OCI-LY1 (cell line): ENCODE measurements around the gene MCTP1.

Source experiments
- H2AFZ ChIP-seq: fragments of 200-600 bp; sonication (generic), shearing (Covaris generic); 2 replicates; pipeline ENCODE4 v1.6.0; 2014; ENCODE audit warnings: antibody characterized with exemption, mild to moderate bottlenecking, low read length
- H3F3A ChIP-seq: fragments of 200-600 bp; sonication (generic), shearing (Covaris generic); 2 replicates; pipeline ENCODE4 v1.6.0; 2014; ENCODE audit warnings: mild to moderate bottlenecking, antibody characterized with exemption, low read length, moderate library complexity; ENCODE audit not compliant: insufficient read depth
- H3K27ac ChIP-seq: fragments of 200-600 bp; sonication (generic); 2 replicates; pipeline ENCODE4 v1.5.1; 2014; ENCODE audit warnings: low read length, mixed run types, mild to moderate bottlenecking, low read depth; ENCODE audit not compliant: poor library complexity, severe bottlenecking
- H3K27me3 ChIP-seq: fragments of 200-600 bp; sonication (generic); 2 replicates; pipeline ENCODE4 v1.6.0; 2014; ENCODE audit warnings: antibody characterized with exemption, mild to moderate bottlenecking, low read length, moderate library complexity; ENCODE audit not compliant: insufficient read depth
- H3K36me3 ChIP-seq: fragments of 200-600 bp; sonication (generic); 2 replicates; pipeline ENCODE4 v1.6.1; 2014; ENCODE audit warnings: mild to moderate bottlenecking, antibody characterized with exemption, low read length, moderate library complexity, mixed read lengths; ENCODE audit not compliant: insufficient read depth
- H3K4me1 ChIP-seq: fragments of 200-600 bp; sonication (generic); 2 replicates; pipeline ENCODE4 v1.5.1; 2014; ENCODE audit warnings: mild to moderate bottlenecking, low read length, moderate library complexity; ENCODE audit not compliant: insufficient read depth, severe bottlenecking
- H3K4me2 ChIP-seq: fragments of 200-600 bp; sonication (generic), shearing (Covaris generic); 2 replicates; pipeline ENCODE4 v1.6.1; 2014; ENCODE audit warnings: low read length
- H3K4me3 ChIP-seq: fragments of 200-600 bp; sonication (generic); 2 replicates; pipeline ENCODE4 v1.5.1; 2014; ENCODE audit warnings: low read length, low read depth, mild to moderate bottlenecking, mixed read lengths; ENCODE audit not compliant: poor library complexity, severe bottlenecking
- H3K79me2 ChIP-seq: fragments of 200-600 bp; shearing (Covaris generic); 2 replicates; pipeline ENCODE4 v1.6.1; 2016; ENCODE audit warnings: mixed run types, low read length, mixed read lengths; ENCODE audit not compliant: insufficient read depth
- H3K9ac ChIP-seq: fragments of 200-600 bp; sonication (generic), shearing (Covaris generic); 2 replicates; pipeline ENCODE4 v1.6.1; 2014; ENCODE audit warnings: mild to moderate bottlenecking, low read length, mixed read lengths
- H3K9me2 ChIP-seq: fragments of 200-600 bp; sonication (generic), shearing (Covaris generic); 2 replicates; pipeline ENCODE4 v1.6.1; 2014; ENCODE audit warnings: low read depth, mild to moderate bottlenecking, low read length, mixed read lengths
- H3K9me3 ChIP-seq: fragments of 200-600 bp; shearing (Covaris generic); 2 replicates; pipeline ENCODE4 v1.6.1; 2014; ENCODE audit warnings: low read length, mixed read lengths
- H4K20me1 ChIP-seq: fragments of 200-600 bp; sonication (generic), shearing (Covaris generic); 2 replicates; pipeline ENCODE4 v1.6.0; 2016; ENCODE audit warnings: mild to moderate bottlenecking, low read length; ENCODE audit not compliant: insufficient read depth
- CTCF ChIP-seq: fragments of 200-600 bp; sonication (generic), shearing (Covaris generic); IDR thresholded peaks from 2 replicates; pipeline ENCODE4 v1.5.1; 2017; ENCODE audit warnings: mild to moderate bottlenecking, antibody characterized with exemption, low read length, moderate library complexity, mixed read lengths
- EZH2 ChIP-seq: fragments of 200-600 bp; sonication (generic), shearing (Covaris generic); IDR thresholded peaks from 2 replicates; pipeline ENCODE4 v1.8.0; 2017; ENCODE audit warnings: borderline replicate concordance, mixed run types, mild to moderate bottlenecking, antibody characterized with exemption, low read length, moderate library complexity, mixed read lengths

Gene MCTP1

GRCh38 chr5:95220381-95220780 lies 64.5 kb downstream of the MCTP1 start:
- H4K20me1 ChIP-seq, result no peaks in the 10 kb centered on the region
- no peak overlapping the region for H3K9ac ChIP-seq
- TF ChIP-seq CTCF (no peak), EZH2 (no peak)
- H3K27ac ChIP-seq, result no peak overlapping the region
- H3F3A ChIP-seq, result no peaks in the 10 kb centered on the region
- no peaks in the 10 kb centered on the region for H3K9me2 ChIP-seq
- no peaks in the 10 kb centered on the region for H3K36me3 ChIP-seq
- no peak overlapping the region for H3K4me2 ChIP-seq
- no peak overlapping the region for H2AFZ ChIP-seq
- no peak overlapping the region for H3K4me3 ChIP-seq
- no peaks in the 10 kb centered on the region for H3K9me3 ChIP-seq
- no peaks in the 10 kb centered on the region for H3K79me2 ChIP-seq
- H3K4me1 ChIP-seq, result no peaks in the 10 kb centered on the region
- H3K27me3 ChIP-seq, result no peaks in the 10 kb centered on the region

- no peak for TF ChIP-seq CTCF
- TF ChIP-seq EZH2, result no peak
- Histone ChIP-seq H3K4me2 (no peak overlapping the region), H3K27ac (no peak overlapping the region)
Observed at GRCh38 chr5:95219411-95219810, 65.5 kb downstream of the MCTP1 start.

GRCh38 chr5:95217881-95218280 lies 67.0 kb downstream of the MCTP1 start:
- H4K20me1 ChIP-seq, result no peaks in the 10 kb centered on the region
- H3K27me3 ChIP-seq, result no peaks in the 10 kb centered on the region
- no peaks in the 10 kb centered on the region for H3K9me3 ChIP-seq
- H3K36me3 ChIP-seq, result no peaks in the 10 kb centered on the region
- H3K79me2 ChIP-seq, result no peaks in the 10 kb centered on the region
- no peak overlapping the region for H3K9ac ChIP-seq
- no peaks in the 10 kb centered on the region for H3K4me1 ChIP-seq
- H3K4me3 ChIP-seq, result no peak overlapping the region
- no peak overlapping the region for H3K4me2 ChIP-seq
- H3K27ac ChIP-seq, result no peak overlapping the region
- no peak for TF ChIP-seq CTCF
- TF ChIP-seq EZH2, result no peak
- H3F3A ChIP-seq, result no peaks in the 10 kb centered on the region
- H2AFZ ChIP-seq, result no peak overlapping the region
- no peaks in the 10 kb centered on the region for H3K9me2 ChIP-seq

More at GRCh38 chr5:95219411-95219810, 65.5 kb downstream of the MCTP1 start:
- no peak overlapping the region for H2AFZ ChIP-seq
- H3K9ac ChIP-seq, result no peak overlapping the region
- no peaks in the 10 kb centered on the region for H4K20me1 ChIP-seq
- no peaks in the 10 kb centered on the region for H3F3A ChIP-seq
- H3K79me2 ChIP-seq, result no peaks in the 10 kb centered on the region
- H3K36me3 ChIP-seq, result no peaks in the 10 kb centered on the region
- H3K4me3 ChIP-seq, result no peak overlapping the region
- H3K9me2 ChIP-seq, result no peaks in the 10 kb centered on the region
- no peaks in the 10 kb centered on the region for H3K4me1 ChIP-seq
- H3K9me3 ChIP-seq, result no peaks in the 10 kb centered on the region
- H3K27me3 ChIP-seq, result no peaks in the 10 kb centered on the region
